ELR (cell line): Measurements from ENCODE around the gene TUBB2A.
A peak's percentile ranks its signal among the peaks of the same experiment; 100 is the strongest.

Experiments used
- DNase-seq: peaks from one replicate; pipeline ENCODE4 v3.0.0-alpha.2; 2015; ENCODE audit warnings: low read depth

TUBB2A gene

DNA sequence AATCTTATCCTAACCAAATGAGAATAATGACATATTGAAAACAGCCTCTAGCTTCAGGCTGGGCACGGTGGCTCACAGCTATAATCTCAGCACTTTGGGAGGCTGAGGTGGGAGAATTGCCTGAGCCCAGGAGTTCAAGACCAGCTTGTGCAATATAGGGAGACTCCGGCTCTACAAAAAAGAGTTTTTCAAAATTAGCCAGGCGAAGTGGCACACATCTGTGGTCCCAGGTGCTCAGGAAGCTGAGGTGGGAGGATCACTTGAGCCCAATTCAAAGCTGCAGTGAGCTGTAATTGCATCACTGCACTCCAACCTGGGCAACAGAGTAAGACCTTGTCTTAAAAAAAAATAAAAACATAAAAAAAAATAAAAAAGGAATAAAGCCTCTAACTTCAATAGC, 4.7 kb downstream of the TUBB2A start:
- DNase-seq: no peak

DNA sequence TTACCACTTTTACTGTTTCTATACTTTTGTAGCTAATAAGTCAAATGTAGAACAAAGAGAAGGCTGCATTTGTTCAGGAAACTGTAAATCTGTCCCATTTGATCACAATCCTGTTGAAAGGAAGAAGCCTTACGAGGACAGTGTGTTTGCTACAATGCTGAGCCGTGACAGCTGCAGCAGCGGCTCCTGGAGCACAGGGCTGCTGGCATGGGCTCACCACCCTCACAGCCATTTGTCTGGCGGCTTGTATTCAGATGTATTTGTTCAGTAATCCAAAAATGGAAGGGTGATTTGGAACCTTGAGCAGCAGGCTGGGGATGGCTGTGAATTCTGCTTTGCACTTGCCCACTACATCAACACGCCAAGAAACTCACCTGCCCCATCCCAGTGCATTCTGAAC, 5.7 kb downstream of the TUBB2A start:
- DNase-seq: no peak

DNA sequence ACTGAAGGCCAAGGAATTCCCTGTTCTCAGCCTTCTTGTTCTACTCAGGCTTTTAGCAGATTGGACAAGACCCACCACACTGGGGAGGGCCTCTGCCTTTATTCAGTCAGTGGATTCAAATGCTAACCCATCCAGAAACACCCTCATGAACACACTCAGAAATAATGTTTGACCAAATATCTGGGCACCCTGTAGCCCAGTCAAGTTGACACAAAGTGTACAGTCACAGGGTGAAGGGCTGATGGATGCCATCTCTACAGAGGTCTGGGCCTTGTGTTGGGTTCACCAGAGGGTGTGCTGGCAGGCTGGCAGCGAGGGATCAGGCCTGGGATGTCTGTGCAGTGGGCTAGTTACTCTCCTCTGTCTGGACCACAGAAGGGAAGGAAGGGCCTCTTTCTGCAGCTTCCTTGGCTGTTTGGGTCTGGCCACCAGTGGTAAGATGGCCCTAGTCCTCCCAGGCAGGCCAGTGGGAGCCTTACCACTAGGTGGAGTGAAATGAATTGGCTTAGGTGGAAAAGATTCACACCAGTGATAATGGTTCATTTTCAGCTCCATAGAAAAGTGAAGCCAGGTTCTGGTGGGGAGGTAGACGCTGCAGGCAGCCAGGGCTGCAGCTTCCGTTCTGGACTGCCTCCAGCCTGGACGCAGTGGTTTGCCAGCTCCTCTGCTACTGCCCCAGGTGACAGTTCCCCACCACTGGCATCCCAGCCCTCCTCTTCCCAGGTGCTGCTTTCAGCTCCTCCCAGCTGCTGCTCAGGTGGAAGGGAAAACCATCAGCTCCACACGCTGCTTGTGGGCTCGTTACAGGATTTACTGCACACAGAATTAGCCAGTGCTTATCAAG, 9.2 kb downstream of the TUBB2A start:
- no peak for DNase-seq

DNA sequence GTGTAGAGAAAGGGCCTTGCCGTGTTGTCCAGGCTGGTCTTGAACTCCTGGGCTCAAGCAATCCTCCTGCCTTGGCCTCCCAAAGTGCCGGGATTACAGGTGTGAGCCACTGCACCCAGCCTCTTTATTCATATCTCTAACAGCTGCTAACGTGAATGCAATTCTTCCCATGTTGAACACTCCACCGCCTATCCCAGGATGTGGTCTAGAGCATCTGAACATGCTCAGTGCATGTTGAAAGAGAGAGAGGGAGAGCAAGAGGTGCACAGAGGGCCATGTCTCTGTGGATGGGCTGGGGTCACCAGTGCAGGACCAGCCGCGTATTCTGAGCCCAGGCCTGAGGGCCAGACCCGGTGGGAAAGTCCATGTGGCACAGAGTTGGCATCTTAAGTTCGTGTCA, 12.8 kb downstream of the TUBB2A start:
- DNase-seq: no peak

DNA sequence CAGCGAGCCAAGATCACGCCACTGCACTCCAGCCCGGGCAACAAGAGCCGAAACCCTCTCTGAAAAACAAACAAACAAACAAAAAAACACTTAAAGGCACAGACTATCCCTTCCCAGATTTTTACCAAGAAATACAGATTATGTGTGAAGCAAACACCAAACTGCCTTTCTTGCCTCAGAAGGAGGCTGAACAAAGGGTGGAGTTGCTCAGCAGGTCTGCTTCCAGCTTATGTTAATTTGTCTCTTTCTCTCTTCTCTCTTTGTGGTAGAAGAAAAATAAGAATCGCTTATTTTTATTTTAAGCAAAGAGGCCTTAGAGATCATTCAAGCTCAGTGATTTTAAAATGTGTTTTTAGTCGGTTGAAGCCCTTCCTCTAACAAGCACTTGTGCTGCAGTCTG, 14.2 kb downstream of the TUBB2A start:
- no peak for DNase-seq

DNA sequence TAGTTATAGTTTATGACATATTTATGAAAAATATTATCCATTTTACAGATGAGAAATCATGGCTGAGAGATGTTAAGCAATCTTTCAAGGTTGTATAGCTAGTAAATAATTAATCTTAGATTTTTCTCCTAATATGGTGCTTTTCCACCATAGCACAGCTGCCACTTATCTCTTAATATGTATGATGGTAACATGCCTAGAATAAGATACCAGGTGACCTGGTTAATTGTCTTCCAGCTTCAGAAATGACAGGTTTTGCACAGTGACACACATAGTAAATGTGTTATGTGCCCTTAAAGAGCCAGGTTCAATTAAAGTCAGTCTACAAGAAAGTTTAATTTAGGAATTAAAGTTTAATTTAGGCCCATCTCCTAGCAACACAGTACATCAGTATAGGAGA, 14.8 kb downstream of the TUBB2A start:
- no peak for DNase-seq

DNA sequence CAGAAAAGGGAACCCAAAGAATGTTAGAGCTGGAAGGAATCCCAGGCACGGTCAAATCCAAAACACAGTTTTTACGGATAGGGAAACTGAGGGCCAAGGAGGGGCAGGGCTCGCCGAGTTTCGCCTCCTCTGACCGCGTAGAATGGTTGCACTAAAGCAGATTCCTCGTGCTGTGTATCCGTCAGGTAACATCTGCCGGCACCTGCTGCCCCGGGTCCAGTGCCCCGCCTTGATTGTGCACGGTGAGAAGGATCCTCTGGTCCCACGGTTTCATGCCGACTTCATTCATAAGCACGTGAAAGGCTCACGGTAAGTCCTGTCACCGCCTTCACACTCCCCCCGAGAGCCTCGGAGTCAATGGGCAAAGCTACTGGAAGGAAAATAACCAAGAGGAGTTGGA, 17.1 kb downstream of the TUBB2A start:
- DNase-seq: no peak

DNA sequence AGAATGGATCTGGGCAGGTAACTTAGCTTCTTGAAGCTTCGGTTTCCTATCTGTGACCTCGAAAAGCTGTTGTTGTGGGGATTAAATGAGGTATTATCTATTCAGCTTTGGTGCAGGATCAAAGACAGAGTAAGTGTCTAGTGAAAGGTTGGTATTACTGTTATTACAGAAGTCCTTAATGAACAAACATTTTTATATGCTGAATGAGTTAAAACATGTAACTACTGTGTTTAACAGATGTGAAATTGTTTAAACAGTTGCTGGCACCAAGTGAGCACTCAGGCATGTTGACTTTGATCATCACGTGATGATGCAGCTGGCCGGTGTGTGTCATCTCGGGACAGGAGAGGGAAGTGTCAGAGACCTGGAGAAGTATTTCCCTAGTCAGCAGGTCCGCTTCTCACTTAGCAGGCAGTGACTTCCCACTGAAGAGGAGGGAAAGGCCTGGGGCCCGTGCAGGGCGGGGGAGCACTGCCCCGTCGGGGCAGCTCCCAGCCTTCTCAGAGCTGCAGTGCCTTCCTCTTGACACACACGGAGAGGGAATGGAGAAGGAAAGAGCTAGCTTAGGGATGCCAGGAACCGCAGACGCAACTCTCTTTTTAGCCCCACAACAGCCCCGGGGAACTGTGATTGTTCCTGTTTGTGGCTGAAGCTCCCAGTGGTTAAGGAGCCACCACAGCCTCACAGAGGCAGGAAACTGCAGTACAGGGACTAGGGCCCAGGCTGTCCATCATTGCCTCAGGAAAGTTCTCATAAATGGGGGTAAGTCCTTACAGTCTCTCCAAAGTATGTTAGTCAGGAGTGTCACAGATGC, 18.0 kb downstream of the TUBB2A start:
- peak; percentile 88 for DNase-seq

DNA sequence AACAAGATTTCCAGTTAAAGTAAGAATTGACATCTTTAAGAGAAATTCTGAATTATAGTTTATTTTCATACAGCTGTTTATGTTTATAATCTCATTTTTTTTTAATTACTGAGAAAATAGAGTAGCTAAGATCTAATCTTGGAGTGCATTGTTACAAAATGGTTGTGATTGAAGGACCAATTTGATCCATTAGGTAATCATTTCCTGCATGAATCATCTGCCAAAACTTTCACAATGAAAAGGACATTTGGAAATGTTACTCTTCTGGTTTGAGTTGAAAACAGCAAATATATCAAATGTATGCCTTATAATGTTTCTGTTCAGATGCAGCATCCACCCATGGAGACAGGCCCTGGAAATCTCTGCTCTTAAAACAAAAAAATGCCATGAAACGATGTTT, 19.0 kb downstream of the TUBB2A start:
- DNase-seq: peak; percentile 58

DNA sequence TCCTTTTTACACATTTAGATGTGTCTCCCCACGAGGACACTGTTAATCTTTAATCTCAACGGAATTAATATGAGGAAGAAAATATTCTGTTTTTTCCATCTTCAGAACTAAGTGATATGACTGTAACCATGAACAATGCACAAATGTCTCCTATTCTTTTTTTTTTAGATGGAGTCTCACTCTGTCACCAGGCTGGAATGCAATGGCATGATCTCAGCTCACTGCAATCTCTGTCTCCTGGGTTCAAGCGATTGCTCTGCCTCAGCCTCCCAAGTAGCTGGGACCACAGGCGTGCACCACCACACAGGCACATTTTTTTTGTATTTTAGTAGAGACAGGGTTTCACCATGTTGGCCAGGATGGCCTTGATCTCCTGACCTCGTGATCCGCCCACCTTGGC, 19.5 kb downstream of the TUBB2A start:
- DNase-seq: peak; percentile 30

DNA sequence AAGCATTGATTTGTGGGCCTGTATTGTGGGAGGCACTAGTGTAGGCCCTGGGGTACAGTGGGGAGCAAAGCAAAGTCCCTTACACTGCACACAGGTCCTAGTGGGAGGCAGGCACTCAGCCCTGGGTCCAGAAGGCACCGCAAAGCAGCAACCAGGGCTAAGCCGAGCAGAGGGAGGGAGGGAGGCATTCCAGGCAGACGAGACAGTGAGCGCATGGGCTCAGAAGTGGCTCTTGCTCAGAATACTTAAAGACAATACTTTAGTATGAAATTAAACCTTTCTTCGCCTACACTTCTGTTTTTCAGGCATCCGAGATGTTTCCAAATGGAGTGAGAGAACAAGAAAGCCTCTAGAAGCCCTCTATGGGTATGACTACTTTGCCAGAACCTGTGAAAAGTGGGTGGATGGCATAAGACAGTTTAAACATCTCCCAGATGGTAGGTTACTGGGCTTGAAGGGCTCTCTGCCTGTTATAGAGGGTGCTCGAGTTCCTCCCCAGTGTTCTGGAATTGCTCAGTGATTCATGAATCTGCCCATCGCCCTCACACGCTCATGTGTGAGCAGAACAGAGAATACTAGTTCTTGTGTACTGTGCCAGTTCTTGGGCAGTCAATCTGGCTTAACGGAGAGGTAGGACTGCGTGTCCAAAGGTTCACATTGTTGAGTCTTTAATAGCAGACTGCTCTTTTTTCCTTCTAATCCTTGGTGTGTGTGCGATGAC, 20.1 kb downstream of the TUBB2A start:
- DNase-seq: peak; percentile 45

DNA sequence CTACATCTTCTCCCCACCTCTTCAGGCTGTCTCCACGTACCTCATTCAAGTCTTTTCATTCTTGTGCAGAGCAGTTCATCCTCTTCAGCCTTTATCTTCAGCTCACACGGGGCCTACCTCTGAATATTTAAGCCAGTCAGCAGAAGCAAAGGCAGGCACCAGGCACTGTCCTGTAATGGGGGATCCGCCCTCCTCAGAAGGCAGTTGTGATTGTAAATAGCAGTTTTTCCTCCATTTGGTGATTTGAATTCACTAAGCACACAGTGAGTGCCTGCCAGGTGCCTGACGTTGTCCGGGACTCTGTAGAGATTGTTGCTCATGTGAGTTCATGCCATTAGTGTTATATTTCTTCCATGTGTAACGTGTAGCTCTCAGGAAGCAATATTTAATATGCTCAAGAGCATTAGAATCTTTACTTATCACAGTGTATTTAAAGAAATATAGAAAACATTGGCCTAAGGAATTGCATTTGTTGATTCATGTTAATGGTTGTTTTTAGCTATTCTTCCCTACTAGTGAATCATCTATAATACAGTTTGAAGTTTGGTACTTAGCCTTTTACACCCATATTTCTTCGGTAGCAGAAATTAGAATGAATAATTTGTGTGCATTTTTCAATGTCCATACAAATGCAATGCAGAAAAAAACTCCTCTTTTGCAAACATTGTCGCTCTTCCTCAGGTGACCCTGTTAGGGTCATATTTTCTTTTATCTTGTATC, 20.9 kb downstream of the TUBB2A start:
- no peak for DNase-seq

DNA sequence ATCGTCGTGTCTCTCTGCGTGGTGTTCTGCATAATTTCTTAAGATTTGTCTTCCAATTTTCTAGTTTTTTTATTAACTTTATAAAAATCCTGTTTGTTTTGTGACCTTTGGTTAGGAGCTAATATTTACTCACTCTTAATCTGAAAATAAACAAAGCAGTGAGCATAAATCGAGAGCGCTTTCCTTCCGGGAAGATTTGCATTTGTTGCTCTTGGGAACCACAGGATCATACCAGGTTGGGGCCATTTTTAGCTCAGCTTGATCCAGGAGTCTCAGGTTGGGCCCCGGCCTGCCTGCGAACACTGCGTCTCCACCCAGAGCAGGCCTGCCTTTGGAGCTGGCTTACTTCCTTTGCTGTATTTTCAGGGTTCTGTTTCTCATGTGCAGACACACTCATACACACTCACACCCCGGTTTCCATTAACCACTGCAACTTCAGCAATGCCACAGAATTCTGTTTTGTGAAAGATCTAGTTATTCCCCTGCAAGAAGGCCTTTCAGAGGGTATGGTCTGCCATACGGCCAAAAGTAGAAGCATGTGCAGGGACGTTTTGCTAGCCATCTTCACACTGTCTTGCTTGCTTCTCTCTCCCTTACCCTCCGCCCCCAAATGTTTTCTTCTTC, 21.6 kb downstream of the TUBB2A start:
- DNase-seq: no peak

DNA sequence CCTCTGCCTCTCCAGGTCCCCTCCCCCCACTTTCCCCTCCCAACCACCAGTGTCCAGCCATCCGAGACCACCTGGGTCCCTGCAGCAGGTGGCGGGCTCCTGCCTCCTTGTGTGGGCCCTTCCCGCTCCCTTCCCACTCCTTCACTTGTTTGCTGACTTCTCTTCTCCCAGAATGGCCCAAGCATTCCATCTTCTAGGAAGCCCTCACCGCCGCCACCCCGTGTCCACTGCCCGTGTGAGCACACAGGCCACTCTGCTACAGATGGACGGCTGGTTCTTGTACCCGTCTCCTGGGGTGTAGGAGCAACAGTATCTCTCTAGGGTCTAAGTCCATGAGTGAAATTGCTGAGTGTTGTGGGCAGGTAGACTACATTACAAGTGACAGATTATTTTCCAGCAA, 23.8 kb downstream of the TUBB2A start:
- DNase-seq: no peak

DNA sequence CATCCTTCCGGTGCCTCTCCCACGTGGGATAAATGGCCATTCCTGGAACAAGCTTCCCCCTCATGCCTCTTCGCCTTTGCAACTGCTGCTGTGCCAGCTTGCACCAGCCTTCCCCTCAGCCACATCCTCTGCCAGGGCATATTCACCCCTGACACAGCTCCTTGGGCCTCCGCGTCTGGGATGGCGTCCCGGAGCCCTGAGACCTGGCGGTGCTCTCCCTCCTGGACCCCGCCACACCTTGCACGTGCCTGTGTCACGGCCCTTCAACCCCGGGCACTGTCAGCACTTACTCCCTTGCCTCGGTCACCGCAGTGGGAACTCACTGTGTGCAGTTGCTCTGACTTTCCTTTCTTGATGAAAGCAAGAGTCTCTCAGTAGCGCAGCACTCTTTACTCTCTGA, 25.6 kb downstream of the TUBB2A start:
- DNase-seq: no peak

DNA sequence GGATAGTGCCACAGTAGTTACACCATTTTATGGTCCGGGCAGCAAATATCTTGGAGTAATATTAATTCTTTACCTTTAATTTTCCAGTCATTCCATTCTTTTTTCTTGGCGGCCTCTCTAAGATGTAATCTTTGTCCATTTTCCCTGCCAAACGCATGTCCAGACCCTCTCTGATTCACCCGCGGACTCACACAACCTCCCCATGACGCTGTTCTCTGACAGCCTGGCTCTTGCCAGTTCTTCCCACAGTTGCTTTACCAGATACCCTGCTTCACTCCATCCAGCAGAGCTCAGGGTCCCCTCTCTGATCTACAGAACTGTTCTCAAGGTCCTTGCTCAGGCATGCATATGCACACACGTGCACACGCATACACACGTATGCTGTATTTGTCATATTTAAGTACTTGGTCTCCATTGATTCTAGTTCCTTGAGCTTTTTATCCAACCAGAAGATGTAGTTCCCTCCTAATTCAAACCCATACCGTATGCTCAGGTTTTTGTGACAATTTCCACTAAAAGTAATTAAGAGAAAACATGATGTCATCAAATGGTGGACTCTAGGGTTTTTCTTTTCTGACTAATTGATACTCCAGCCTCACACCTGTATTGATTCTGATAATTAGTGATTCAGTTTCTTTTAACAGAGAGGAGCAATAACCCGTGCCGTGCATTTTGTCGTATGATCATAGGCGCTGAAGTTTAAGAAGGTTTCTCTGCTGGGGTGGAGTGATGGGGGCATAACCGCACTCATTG, 28.8 kb downstream of the TUBB2A start:
- DNase-seq: no peak

DNA sequence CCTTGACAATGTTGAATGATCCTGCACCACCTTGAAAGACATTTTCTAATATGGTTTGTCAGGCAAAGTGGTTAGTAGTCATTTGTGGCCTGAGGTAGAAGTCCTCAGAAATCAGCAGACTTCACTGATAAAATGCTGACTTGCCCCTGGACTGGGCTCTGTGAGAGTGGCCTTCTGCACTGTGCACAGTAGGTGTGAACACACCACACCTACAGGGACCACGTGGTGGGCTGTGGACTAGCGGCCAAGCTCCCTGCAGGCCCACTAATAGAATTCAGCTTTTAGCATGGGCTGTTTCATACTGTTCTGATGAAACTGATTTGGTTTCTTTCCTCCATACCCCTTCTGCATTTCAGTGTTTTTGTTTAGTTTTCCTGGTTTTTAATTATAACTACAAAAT, 31.5 kb downstream of the TUBB2A start:
- no peak for DNase-seq

DNA sequence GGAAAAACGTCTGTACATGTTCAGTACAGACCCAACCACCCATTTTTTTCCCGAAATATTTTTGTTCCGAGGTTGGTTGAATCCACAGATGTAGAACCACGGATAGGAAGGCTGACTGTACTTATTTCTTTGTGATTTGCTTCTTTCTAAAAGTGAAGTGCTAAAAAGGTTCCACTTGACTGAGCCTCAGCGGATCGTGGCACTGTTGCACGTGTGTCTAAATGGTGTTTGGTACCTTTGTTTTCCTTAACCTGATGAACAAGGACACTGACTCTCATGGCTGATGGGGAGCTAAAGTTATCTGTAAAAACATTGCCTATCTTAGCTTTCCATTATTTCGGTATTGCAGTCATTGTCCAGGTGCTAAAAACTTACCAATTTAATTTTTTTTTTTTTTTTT, 32.7 kb downstream of the TUBB2A start:
- no peak for DNase-seq

DNA sequence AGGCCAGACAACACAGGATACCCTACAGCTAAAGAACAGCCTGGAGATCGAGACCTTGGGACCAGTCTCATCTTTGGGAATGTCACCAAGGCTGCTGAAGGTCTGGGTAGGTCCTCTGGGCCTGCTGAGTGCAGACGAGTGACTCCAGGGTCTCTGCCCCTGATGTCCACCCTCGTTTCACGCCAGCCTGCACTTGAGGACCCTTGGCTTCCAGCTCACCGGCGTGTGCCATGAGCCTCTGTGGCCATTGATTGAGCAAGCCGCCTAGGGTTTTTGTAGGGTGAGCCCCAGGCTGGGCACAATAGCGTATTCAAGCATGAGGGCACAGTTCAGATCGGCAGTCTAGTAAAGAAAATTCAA, 34.5 kb downstream of the TUBB2A start:
- no peak for DNase-seq

DNA sequence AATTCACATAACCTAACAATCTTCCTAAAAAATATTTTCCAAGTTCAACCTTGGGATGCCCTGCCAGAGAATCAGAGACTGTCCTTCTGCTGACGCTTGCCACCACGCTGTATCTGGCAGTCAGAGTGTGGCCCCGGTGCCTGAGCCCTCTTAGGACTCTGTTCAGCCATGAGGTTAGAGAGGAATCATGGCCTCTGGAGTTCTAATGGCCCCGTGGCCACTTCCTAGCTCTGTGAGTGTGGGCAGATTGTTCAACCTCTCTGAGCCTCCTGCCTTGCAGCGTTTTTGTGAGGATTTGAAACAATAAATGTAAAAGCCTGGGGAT, 36.6 kb downstream of the TUBB2A start:
- no peak for DNase-seq

DNA sequence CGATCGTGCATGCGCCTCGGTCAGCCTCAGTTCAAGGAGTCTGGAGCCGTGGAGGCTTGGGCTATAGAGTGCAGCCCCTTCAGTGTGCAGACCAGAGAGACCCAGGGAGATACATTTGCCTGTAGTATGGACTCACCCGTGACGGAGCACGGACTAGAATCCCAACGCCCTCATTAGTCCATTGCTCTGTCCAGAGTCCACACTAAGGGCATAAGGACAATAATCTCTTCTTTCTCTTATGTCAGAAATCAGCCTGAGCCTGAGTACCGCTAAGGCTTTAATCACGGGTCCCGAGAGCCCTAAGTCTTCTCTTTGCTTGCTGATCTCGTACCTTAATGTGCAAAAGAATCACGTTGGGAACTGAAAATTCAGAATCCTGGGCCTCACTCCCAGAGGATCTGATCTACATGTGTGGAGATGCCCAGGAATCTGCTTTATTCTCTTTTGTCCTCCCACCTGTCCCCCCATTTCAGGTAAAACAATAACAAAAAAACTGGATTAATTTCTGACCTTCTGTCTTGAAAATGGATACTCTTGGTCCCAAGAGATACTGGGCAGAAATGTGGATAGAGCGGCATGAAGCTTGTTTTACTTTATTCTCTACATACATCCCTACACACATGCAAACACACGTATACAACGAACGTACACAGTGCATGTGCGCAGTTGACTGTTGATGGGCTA, 38.2 kb downstream of the TUBB2A start:
- peak; percentile 53 for DNase-seq
